ENCODE data around the gene PIEZO1.

DNA sequence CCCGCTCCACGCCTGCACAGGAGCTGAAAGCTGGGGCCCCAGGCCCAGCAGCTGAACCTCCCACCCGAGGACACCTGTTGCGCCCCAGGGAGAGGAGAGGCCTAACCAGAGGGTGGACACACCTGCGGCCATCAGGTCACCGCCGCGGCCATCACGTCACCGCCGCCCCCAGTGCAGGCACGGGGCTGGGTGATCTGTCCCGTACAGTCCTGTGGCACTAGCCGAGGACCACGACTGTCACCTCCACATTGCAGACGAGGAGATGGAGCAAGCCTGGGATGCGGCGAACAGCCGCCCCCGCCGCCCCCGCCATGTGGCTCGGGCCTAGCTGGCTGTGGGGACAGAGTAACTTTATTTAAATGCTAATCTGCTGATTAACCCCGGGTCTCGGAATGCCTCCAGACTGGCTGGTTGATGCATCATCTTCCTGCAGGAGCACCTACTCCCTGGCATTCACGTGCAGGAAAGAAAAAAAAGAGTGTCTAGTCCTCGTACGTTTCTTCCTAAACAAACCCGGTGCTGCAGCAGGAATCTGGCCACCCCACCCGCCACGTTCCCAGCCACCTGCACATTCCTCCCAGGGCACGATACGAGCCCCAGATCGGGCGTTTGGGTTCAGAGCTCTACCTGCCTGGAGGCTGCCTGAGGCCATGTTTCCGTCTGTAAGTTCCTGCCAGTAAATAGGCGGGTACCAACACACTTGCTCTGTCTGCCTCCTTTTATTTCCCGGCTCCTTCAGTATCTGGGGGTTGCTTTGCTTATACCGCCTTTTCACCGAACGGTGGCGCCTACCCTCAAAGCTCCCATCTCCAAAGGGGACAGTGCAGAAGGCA lies 29.9 kb downstream of the PIEZO1 start:
- TF ChIP-seq, protein P1, sequence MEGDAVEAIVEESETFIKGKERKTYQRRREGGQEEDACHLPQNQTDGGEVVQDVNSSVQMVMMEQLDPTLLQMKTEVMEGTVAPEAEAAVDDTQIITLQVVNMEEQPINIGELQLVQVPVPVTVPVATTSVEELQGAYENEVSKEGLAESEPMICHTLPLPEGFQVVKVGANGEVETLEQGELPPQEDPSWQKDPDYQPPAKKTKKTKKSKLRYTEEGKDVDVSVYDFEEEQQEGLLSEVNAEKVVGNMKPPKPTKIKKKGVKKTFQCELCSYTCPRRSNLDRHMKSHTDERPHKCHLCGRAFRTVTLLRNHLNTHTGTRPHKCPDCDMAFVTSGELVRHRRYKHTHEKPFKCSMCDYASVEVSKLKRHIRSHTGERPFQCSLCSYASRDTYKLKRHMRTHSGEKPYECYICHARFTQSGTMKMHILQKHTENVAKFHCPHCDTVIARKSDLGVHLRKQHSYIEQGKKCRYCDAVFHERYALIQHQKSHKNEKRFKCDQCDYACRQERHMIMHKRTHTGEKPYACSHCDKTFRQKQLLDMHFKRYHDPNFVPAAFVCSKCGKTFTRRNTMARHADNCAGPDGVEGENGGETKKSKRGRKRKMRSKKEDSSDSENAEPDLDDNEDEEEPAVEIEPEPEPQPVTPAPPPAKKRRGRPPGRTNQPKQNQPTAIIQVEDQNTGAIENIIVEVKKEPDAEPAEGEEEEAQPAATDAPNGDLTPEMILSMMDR (IDR thresholded peaks at IDR 0.05; ENCODE audit: low read depth, low read length), result no peak
- TF ChIP-seq, protein P2, sequence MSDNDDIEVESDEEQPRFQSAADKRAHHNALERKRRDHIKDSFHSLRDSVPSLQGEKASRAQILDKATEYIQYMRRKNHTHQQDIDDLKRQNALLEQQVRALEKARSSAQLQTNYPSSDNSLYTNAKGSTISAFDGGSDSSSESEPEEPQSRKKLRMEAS (IDR thresholded peaks at IDR 0.05; ENCODE audit: low read depth, low read length), result no peak
- no peak for TF ChIP-seq POLR2A (IDR thresholded peaks at IDR 0.05; ENCODE audit: extremely low read depth, insufficient read length)
- no peak for TF ChIP-seq MYC (IDR thresholded peaks at IDR 0.05; ENCODE audit: low read depth, low read length)
